ENCODE measurements around the gene PRKN.

PRKN gene

GRCh38 chr6:162337412-162337811 is 390.2 kb downstream of the PRKN start:
- Histone ChIP-seq H3K27me3 (ENCODE audit: low read depth, low read length) (no peaks in the 10 kb centered on the region), H3K9me3 (ENCODE audit: control insufficient read depth in 1 of 2, low read length in 2 of 2) (no peaks in the 10 kb centered on the region), H3K4me3 (ENCODE audit: low read depth in 1 of 2, low read length in 2 of 2) (no peak overlapping the region), H3K36me3 (ENCODE audit: control insufficient read depth in 1 of 2, insufficient read depth in 2 of 2, low read length in 2 of 2) (no peaks in the 10 kb centered on the region), H3K27ac (ENCODE audit: low read length) (no peak overlapping the region), H3K4me1 (ENCODE audit: control insufficient read depth in 1 of 2, insufficient read depth in 2 of 2, low read length in 2 of 2) (no peaks in the 10 kb centered on the region)

DNA sequence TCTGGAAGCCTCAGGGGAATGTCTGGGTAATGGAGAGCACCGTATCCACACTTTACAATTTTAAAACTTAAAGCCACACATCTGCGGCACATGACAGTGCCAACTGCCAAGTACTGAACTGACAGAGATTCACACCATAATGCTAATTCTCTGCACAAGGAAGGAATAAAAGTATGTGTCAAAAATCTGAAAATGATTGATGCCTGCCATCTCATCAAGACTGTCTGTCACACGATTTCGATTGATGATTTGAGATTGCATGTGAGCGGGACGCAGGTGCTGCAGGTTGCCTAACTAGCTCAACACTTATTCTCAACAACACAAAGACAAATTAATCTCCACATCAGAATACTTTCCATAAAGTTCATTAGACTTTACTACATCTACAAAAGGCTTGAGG is 391.2 kb downstream of the PRKN start:
- no peak overlapping the region for H3K27ac ChIP-seq (ENCODE audit: low read length)
- no peaks in the 10 kb centered on the region for H3K4me1 ChIP-seq (ENCODE audit: control insufficient read depth in 1 of 2, insufficient read depth in 2 of 2, low read length in 2 of 2)
- no peak overlapping the region for H3K4me3 ChIP-seq (ENCODE audit: low read depth in 1 of 2, low read length in 2 of 2)
- H3K36me3 ChIP-seq (ENCODE audit: control insufficient read depth in 1 of 2, insufficient read depth in 2 of 2, low read length in 2 of 2), result no peaks in the 10 kb centered on the region
- H3K9me3 ChIP-seq (ENCODE audit: control insufficient read depth in 1 of 2, low read length in 2 of 2), result no peaks in the 10 kb centered on the region
- no peaks in the 10 kb centered on the region for H3K27me3 ChIP-seq (ENCODE audit: low read depth, low read length)

DNA sequence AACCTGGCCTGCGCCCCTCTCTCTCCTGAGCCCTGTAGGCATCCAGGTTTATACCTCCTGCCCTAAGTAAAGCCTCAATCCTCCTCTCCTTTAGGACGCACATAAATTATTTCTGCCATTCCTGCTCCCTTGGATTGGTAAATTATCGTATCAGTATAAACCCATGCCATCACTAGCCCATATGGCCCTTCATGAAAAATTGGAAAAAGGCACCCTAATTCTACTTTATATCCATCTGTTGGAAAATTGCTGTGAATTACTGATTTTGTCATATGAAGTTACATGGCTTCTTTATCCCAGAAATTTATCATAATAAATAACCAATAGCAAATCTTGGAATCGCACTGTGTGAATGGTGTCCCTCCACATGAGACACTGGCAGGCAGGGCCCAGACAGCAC is 395.2 kb downstream of the PRKN start:
- H3K27ac ChIP-seq (ENCODE audit: low read length), result no peak overlapping the region

DNA sequence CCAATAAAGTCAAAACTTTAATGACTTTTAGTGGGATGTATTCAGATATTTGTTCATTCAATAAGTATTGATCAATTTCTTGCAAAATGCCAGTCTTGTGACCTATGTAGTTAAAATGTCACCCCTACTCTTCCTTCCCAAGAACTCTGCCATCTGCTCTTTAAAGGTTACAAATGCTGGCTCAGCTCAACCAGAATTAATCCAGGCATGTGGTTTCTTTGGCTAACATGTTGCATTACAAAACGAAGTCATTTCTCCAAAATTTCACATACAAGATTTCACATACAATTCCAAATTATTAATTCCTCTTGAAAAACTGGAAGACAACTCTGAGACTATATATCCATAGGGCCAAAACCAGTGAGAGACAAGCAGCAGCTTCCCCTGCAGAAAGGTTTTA is 395.7 kb downstream of the PRKN start:
- no peaks in the 10 kb centered on the region for H3K36me3 ChIP-seq (ENCODE audit: control insufficient read depth in 1 of 2, insufficient read depth in 2 of 2, low read length in 2 of 2)
- no peak overlapping the region for H3K27ac ChIP-seq (ENCODE audit: low read length)
- no peaks in the 10 kb centered on the region for H3K4me1 ChIP-seq (ENCODE audit: control insufficient read depth in 1 of 2, insufficient read depth in 2 of 2, low read length in 2 of 2)
- no peaks in the 10 kb centered on the region for H3K9me3 ChIP-seq (ENCODE audit: control insufficient read depth in 1 of 2, low read length in 2 of 2)
- no peak overlapping the region for H3K4me3 ChIP-seq (ENCODE audit: low read depth in 1 of 2, low read length in 2 of 2)
- no peaks in the 10 kb centered on the region for H3K27me3 ChIP-seq (ENCODE audit: low read depth, low read length)

More for the DNA sequence above, 395.2 kb downstream of the PRKN start:
- Histone ChIP-seq H3K36me3 (ENCODE audit: control insufficient read depth in 1 of 2, insufficient read depth in 2 of 2, low read length in 2 of 2) (no peaks in the 10 kb centered on the region), H3K4me1 (ENCODE audit: control insufficient read depth in 1 of 2, insufficient read depth in 2 of 2, low read length in 2 of 2) (no peaks in the 10 kb centered on the region), H3K9me3 (ENCODE audit: control insufficient read depth in 1 of 2, low read length in 2 of 2) (no peaks in the 10 kb centered on the region), H3K27me3 (ENCODE audit: low read depth, low read length) (no peaks in the 10 kb centered on the region), H3K4me3 (ENCODE audit: low read depth in 1 of 2, low read length in 2 of 2) (no peak overlapping the region)

GRCh38 chr6:162325826-162326225 is 401.7 kb downstream of the PRKN start:
- no peaks in the 10 kb centered on the region for H3K4me1 ChIP-seq (ENCODE audit: control insufficient read depth in 1 of 2, insufficient read depth in 2 of 2, low read length in 2 of 2)
- no peak overlapping the region for H3K27ac ChIP-seq (ENCODE audit: low read length)
- peaks cover 4 to 8% of the 10 kb centered on the region in 2 donors for H3K9me3 ChIP-seq (ENCODE audit: control insufficient read depth in 1 of 2, low read length in 2 of 2)
- H3K4me3 ChIP-seq (ENCODE audit: low read depth in 1 of 2, low read length in 2 of 2), result no peak overlapping the region
- no peaks in the 10 kb centered on the region for H3K27me3 ChIP-seq (ENCODE audit: low read depth, low read length)
- H3K36me3 ChIP-seq (ENCODE audit: control insufficient read depth in 1 of 2, insufficient read depth in 2 of 2, low read length in 2 of 2), result peaks cover 0 to 4% of the 10 kb centered on the region in 2 donors

DNA sequence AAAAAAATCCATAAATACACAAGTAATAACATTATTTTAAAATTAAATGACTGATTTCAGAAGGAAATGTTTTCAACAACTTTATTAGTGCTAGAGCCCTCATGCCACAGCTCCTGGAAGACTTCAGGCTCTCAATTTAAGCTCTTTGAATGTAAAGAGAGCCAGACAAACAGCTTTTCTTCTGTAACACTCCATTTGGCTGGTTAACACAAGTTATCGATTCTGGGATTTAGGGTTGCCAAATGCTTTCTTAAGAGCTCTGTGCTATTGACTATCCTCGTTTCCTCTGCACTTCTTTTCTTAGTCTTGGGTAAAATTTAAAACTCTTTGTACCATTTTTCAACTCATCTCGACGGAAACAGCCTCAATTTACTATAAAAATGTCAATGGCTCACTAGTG is 402.5 kb downstream of the PRKN start:
- Histone ChIP-seq H3K4me3 (ENCODE audit: low read depth in 1 of 2, low read length in 2 of 2) (no peak overlapping the region), H3K27ac (ENCODE audit: low read length) (no peak overlapping the region), H3K4me1 (ENCODE audit: control insufficient read depth in 1 of 2, insufficient read depth in 2 of 2, low read length in 2 of 2) (no peaks in the 10 kb centered on the region), H3K9me3 (ENCODE audit: control insufficient read depth in 1 of 2, low read length in 2 of 2) (peaks cover 8% of the 10 kb centered on the region in 2 donors), H3K27me3 (ENCODE audit: low read depth, low read length) (no peaks in the 10 kb centered on the region), H3K36me3 (ENCODE audit: control insufficient read depth in 1 of 2, insufficient read depth in 2 of 2, low read length in 2 of 2) (peaks cover 0 to 4% of the 10 kb centered on the region in 2 donors)

DNA sequence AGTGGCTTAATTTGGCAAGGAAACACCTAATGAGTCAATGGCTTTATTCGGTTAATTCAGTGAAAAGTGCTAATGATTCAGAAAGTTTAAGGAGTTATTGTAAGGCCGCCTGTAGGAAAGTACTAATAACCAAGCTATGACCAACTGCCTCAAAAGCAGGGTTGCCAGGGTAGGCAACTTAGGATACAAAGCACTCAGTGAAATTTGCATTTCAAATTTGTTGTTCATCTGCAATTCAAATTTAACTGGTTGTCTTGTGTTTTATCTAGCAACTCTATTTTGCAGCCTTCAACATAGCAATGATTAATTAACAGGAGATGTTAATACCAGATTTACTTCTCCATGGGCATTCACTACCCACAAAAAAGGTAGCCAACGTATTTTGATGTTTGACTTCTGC is 412.3 kb downstream of the PRKN start:
- H3K27ac ChIP-seq (ENCODE audit: low read length), result no peak overlapping the region
- no peaks in the 10 kb centered on the region for H3K9me3 ChIP-seq (ENCODE audit: control insufficient read depth in 1 of 2, low read length in 2 of 2)
- H3K27me3 ChIP-seq (ENCODE audit: low read depth, low read length), result no peaks in the 10 kb centered on the region
- H3K4me1 ChIP-seq (ENCODE audit: control insufficient read depth in 1 of 2, insufficient read depth in 2 of 2, low read length in 2 of 2), result no peaks in the 10 kb centered on the region
- H3K4me3 ChIP-seq (ENCODE audit: low read depth in 1 of 2, low read length in 2 of 2), result no peak overlapping the region
- no peaks in the 10 kb centered on the region for H3K36me3 ChIP-seq (ENCODE audit: control insufficient read depth in 1 of 2, insufficient read depth in 2 of 2, low read length in 2 of 2)

- Histone ChIP-seq H3K9me3 (ENCODE audit: control insufficient read depth in 1 of 2, low read length in 2 of 2) (no peaks in the 10 kb centered on the region), H3K4me3 (ENCODE audit: low read depth in 1 of 2, low read length in 2 of 2) (no peak overlapping the region), H3K4me1 (ENCODE audit: control insufficient read depth in 1 of 2, insufficient read depth in 2 of 2, low read length in 2 of 2) (no peaks in the 10 kb centered on the region), H3K27me3 (ENCODE audit: low read depth, low read length) (no peaks in the 10 kb centered on the region), H3K36me3 (ENCODE audit: control insufficient read depth in 1 of 2, insufficient read depth in 2 of 2, low read length in 2 of 2) (no peaks in the 10 kb centered on the region), H3K27ac (ENCODE audit: low read length) (no peak overlapping the region)
Observed at GRCh38 chr6:162313922-162314660, 413.5 kb downstream of the PRKN start.

DNA sequence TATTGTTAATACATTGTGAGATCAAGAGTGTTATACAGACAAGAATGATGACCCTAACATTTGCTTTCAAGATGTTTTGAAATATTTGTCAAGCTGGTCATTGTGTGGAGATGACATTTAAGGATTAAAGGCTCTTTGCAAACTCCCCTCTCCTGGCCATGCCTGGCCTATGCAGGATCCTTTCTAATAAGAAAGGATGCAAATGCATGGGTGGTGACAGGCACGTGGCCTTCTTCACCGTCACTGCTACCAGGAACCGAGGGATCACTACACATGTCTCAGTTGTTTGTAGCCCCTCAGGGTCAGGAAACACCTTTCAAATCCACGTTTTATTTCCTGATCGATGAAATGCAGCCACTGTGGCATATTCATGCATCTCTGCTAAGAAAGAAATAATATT is 419.7 kb downstream of the PRKN start:
- H3K4me1 ChIP-seq (ENCODE audit: control insufficient read depth in 1 of 2, insufficient read depth in 2 of 2, low read length in 2 of 2), result no peaks in the 10 kb centered on the region
- H3K4me3 ChIP-seq (ENCODE audit: low read depth in 1 of 2, low read length in 2 of 2), result no peak overlapping the region
- H3K27ac ChIP-seq (ENCODE audit: low read length), result no peak overlapping the region
- H3K9me3 ChIP-seq (ENCODE audit: control insufficient read depth in 1 of 2, low read length in 2 of 2), result no peaks in the 10 kb centered on the region
- H3K27me3 ChIP-seq (ENCODE audit: low read depth, low read length), result no peaks in the 10 kb centered on the region
- H3K36me3 ChIP-seq (ENCODE audit: control insufficient read depth in 1 of 2, insufficient read depth in 2 of 2, low read length in 2 of 2), result no peaks in the 10 kb centered on the region

DNA sequence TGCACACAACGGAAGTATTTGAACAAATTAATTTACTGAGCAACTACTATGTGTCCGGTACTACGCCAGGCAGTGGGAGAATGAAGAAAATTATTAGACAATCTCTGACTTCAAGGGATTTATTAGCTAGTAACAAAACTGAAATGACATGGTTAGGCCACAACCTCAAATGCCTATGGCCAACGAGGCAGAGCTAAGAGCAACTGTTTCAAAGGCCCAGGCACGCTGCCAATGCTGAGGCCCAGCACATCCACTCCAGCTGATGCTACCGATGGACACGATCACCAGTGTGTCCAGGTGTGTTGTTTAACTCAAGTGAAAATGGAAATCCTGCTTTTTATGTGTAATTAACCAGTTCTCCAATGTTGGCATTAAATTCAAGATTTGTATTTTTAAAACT is 420.9 kb downstream of the PRKN start:
- Histone ChIP-seq H3K27ac (ENCODE audit: low read length) (no peak overlapping the region), H3K4me1 (ENCODE audit: control insufficient read depth in 1 of 2, insufficient read depth in 2 of 2, low read length in 2 of 2) (no peaks in the 10 kb centered on the region), H3K4me3 (ENCODE audit: low read depth in 1 of 2, low read length in 2 of 2) (no peak overlapping the region), H3K27me3 (ENCODE audit: low read depth, low read length) (no peaks in the 10 kb centered on the region), H3K9me3 (ENCODE audit: control insufficient read depth in 1 of 2, low read length in 2 of 2) (no peaks in the 10 kb centered on the region), H3K36me3 (ENCODE audit: control insufficient read depth in 1 of 2, insufficient read depth in 2 of 2, low read length in 2 of 2) (no peaks in the 10 kb centered on the region)

DNA sequence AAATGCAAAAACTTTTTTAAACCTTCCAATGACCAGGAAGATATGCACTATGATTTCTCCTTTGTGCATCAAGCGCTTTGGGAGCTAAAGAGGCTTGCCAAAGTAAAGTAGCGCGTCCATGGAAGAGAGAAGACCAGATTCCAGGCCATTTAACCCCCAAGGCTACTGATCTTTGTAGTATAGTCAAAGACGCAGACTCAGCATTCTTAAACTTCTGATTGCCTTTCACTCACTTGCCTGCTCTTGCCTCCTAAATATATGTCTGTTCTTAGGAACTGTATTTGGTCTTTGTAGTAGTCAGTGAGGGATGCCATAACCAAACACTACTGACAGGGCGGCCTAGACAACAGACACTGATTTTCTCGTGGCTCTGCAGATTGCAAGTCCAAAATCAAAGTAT is 426.4 kb downstream of the PRKN start:
- Histone ChIP-seq H3K36me3 (ENCODE audit: control insufficient read depth in 1 of 2, insufficient read depth in 2 of 2, low read length in 2 of 2) (no peaks in the 10 kb centered on the region), H3K9me3 (ENCODE audit: control insufficient read depth in 1 of 2, low read length in 2 of 2) (no peaks in the 10 kb centered on the region), H3K4me1 (ENCODE audit: control insufficient read depth in 1 of 2, insufficient read depth in 2 of 2, low read length in 2 of 2) (no peaks in the 10 kb centered on the region), H3K4me3 (ENCODE audit: low read depth in 1 of 2, low read length in 2 of 2) (no peak overlapping the region), H3K27ac (ENCODE audit: low read length) (no peak overlapping the region), H3K27me3 (ENCODE audit: low read depth, low read length) (no peaks in the 10 kb centered on the region)

DNA sequence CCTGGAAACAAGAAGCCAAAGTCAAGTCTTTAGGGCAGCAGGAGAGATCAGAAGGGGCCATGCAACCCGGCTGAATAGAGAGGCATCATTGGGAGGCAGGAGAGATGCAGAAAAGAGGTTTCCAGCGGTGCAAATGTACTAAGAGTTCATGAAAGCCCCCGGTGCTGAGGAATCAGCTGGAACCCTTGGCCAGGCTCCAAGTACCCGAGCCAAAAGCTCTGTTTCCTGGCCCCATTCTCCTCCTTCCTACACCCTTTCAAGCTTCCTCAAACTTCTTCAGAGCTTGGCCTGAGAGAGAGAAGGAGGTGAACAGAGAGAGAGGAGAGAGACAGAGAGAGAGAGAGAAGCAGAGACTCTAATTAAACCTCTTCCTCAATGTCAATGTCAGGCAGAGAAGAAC is 433.5 kb downstream of the PRKN start:
- H3K27ac ChIP-seq (ENCODE audit: low read length), result no peak overlapping the region
- no peak overlapping the region for H3K4me3 ChIP-seq (ENCODE audit: low read depth in 1 of 2, low read length in 2 of 2)
- H3K27me3 ChIP-seq (ENCODE audit: low read depth, low read length), result no peaks in the 10 kb centered on the region
- H3K36me3 ChIP-seq (ENCODE audit: control insufficient read depth in 1 of 2, insufficient read depth in 2 of 2, low read length in 2 of 2), result no peaks in the 10 kb centered on the region
- no peaks in the 10 kb centered on the region for H3K9me3 ChIP-seq (ENCODE audit: control insufficient read depth in 1 of 2, low read length in 2 of 2)
- peaks cover 0 to 12% of the 10 kb centered on the region in 2 donors for H3K4me1 ChIP-seq (ENCODE audit: control insufficient read depth in 1 of 2, insufficient read depth in 2 of 2, low read length in 2 of 2)
